Stimulated activated effector memory CD8-positive, alpha-beta T cell treated with anti-CD3 and anti-CD28 coated beads, Interleukin-12 subunit alpha, Interleukin-12 subunit beta, amount 100 ng/mL, for 72 hours (primary cell): Measurements from ENCODE around the gene FREM1.
"Not testable (repeated sequence)": the region's sequence is repeated elsewhere in the genome, so short reads cannot be mapped to it uniquely, and the experiment has no call there.

Source experiments
- ATAC-seq: fragments of 150-1000 bp; cut with Tn5 transposase; 2 replicates; pipeline ENCODE4 v1.10.0; 2021
- DNase-seq, 2 donors: peaks; one replicate each; pipeline ENCODE4 v3.0.0; 2021 to 2022; ENCODE audit warnings: low spot score in 2 of 2
- H3K27ac Mint-ChIP-seq: one replicate; pipeline ENCODE4 v1.8.0; 2022; ENCODE audit warnings: mild to moderate bottlenecking, mixed read lengths
- H3K36me3 Mint-ChIP-seq: one replicate; pipeline ENCODE4 v1.8.0; 2022; ENCODE audit warnings: mild to moderate bottlenecking, mixed read lengths
- H3K4me1 Mint-ChIP-seq: one replicate; pipeline ENCODE4 v1.8.0; 2022; ENCODE audit warnings: mixed read lengths
- H3K4me3 Mint-ChIP-seq: one replicate; pipeline ENCODE4 v1.8.0; 2022; ENCODE audit warnings: mild to moderate bottlenecking, mixed read lengths
- H3K9me3 Mint-ChIP-seq: one replicate; pipeline ENCODE4 v1.8.0; 2022; ENCODE audit warnings: mixed read lengths

FREM1 gene

GRCh38 chr9:14926941-14927624, 16.9 kb upstream of the FREM1 start:
- DNase-seq (no peak), ATAC-seq (no peak)
- no peak overlapping the region for H3K27ac Mint-ChIP-seq
- H3K36me3 Mint-ChIP-seq = no peaks in the 10 kb centered on the region
- peaks cover 5% of the 10 kb centered on the region for H3K9me3 Mint-ChIP-seq
- H3K4me1 Mint-ChIP-seq = no peaks in the 10 kb centered on the region
- no peak overlapping the region for H3K4me3 Mint-ChIP-seq

DNA sequence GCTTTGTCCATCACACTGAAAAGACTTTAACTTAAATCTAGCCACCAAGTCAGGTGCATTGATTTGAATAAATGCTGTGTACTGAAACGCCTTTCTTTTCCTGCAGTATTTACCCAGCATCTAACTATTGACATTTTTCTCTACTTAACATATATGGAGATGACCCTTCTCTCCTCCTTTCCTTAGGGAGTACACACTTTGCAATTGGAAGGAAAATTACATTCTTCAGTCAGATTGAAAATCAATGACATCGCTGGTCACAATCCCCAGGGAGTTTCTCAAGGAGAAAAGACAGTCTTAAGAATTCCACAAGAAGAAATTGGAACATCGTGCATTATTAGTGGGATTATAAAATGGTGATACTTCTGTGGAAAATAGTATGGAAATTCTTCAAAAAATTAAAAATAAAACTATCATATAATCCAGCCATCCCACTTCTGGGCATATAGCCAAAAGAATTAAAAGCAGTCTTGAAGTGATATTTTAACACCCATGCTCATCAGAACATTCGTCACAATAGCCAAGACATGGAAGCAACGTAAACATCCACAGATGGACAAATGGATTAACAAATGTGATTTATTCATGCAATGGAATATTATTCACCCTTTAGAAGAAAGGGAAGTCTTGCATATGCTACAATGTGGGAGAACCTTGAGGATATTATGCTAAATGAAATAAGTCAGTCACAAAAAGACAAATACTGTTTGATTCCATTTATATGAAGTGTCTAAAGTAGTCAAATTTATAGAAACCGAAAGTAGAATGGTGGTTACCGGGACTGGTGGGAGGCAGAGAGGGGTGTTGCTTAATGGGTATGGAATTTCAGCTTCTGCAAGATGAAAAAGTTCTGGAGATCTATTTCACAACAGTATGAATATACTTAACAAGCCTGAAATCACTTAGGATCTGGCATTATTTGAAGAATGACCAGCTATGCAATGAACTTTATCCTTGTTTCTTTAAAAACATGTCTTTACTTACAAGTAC, 14.3 kb upstream of the FREM1 start:
- Mint-ChIP-seq H3K4me1 (no peaks in the 10 kb centered on the region), H3K27ac (no peak overlapping the region), H3K36me3 (no peaks in the 10 kb centered on the region), H3K9me3 (peaks cover 5% of the 10 kb centered on the region), H3K4me3 (no peak overlapping the region)
- ATAC-seq (no peak), DNase-seq (no peak)

DNA sequence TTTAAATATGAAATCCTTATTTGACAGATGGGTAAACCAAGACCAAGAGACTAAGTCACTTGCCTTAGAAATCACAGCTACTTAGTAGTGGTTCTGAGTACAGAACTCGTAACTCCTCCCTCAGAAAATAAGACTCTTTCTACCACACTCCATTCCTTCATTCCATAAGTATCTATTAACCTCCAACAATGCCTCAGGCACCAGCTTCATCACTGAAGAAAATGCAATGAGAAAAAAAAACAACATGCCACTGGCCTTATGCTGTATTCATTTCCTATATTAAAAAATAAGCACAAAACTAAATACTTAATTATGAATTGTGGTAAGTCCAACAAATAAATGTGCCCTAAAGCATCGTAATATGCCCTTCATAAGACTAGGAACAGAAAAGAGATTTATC, 13.5 kb upstream of the FREM1 start:
- Mint-ChIP-seq H3K36me3 (no peaks in the 10 kb centered on the region), H3K27ac (no peak overlapping the region), H3K9me3 (peaks cover 5% of the 10 kb centered on the region), H3K4me3 (no peak overlapping the region), H3K4me1 (no peaks in the 10 kb centered on the region)
- DNase-seq (no peak), ATAC-seq (no peak)

- DNase-seq, H3K27ac Mint-ChIP-seq, H3K9me3 Mint-ChIP-seq, ATAC-seq, H3K36me3 Mint-ChIP-seq, H3K4me1 Mint-ChIP-seq, H3K4me3 Mint-ChIP-seq: not testable (repeated sequence)
Measured at GRCh38 chr9:14920805-14921204, 10.6 kb upstream of the FREM1 start.

GRCh38 chr9:14913366-14913765, 3.1 kb upstream of the FREM1 start:
- Mint-ChIP-seq H3K9me3 (no peaks in the 10 kb centered on the region), H3K4me3 (no peak overlapping the region), H3K4me1 (no peaks in the 10 kb centered on the region), H3K36me3 (no peaks in the 10 kb centered on the region), H3K27ac (no peak overlapping the region)
- DNase-seq (no peak), ATAC-seq (no peak)

DNA sequence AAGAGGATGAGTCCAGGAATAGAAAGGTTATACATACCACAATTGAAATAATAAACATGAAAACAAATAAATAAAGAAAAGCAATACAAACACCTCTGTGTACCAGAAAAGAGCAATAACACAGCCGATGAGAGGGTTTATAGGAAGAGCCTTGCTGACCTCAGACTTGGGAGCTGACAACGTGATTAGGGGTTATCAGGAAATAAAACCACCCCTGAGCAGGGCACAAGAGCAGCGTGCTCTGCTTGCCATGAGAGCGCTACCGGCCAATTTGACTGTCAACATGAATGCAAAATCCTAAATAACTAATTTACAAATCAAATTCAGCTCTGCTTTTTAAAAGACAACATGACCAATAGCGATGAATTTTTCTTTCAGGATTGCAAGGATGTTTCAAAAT, 2.6 kb upstream of the FREM1 start:
- Mint-ChIP-seq H3K36me3 (no peaks in the 10 kb centered on the region), H3K9me3 (no peaks in the 10 kb centered on the region), H3K27ac (no peak overlapping the region), H3K4me1 (no peaks in the 10 kb centered on the region), H3K4me3 (no peak overlapping the region)
- no peak for DNase-seq
- ATAC-seq = no peak

GRCh38 chr9:14911046-14911445, 818 bp upstream of the FREM1 start:
- ATAC-seq (no peak), DNase-seq (no peak)
- no peaks in the 10 kb centered on the region for H3K9me3 Mint-ChIP-seq
- no peak overlapping the region for H3K4me3 Mint-ChIP-seq
- no peaks in the 10 kb centered on the region for H3K36me3 Mint-ChIP-seq
- no peaks in the 10 kb centered on the region for H3K4me1 Mint-ChIP-seq
- H3K27ac Mint-ChIP-seq = no peak overlapping the region

- H3K27ac Mint-ChIP-seq = no peak overlapping the region
- H3K4me1 Mint-ChIP-seq = no peaks in the 10 kb centered on the region
- no peak for DNase-seq
- H3K36me3 Mint-ChIP-seq = no peaks in the 10 kb centered on the region
- no peak for ATAC-seq
- no peak overlapping the region for H3K4me3 Mint-ChIP-seq
- H3K9me3 Mint-ChIP-seq = no peaks in the 10 kb centered on the region
Measured at GRCh38 chr9:14909601-14909960, 647 bp downstream of the FREM1 start.

- no peak overlapping the region for H3K27ac Mint-ChIP-seq
- no peaks in the 10 kb centered on the region for H3K9me3 Mint-ChIP-seq
- H3K4me1 Mint-ChIP-seq = no peaks in the 10 kb centered on the region
- no peak for DNase-seq
- no peak for ATAC-seq
- H3K4me3 Mint-ChIP-seq = no peak overlapping the region
- H3K36me3 Mint-ChIP-seq = no peaks in the 10 kb centered on the region
Measured at GRCh38 chr9:14909181-14909580, 1.0 kb downstream of the FREM1 start.

DNA sequence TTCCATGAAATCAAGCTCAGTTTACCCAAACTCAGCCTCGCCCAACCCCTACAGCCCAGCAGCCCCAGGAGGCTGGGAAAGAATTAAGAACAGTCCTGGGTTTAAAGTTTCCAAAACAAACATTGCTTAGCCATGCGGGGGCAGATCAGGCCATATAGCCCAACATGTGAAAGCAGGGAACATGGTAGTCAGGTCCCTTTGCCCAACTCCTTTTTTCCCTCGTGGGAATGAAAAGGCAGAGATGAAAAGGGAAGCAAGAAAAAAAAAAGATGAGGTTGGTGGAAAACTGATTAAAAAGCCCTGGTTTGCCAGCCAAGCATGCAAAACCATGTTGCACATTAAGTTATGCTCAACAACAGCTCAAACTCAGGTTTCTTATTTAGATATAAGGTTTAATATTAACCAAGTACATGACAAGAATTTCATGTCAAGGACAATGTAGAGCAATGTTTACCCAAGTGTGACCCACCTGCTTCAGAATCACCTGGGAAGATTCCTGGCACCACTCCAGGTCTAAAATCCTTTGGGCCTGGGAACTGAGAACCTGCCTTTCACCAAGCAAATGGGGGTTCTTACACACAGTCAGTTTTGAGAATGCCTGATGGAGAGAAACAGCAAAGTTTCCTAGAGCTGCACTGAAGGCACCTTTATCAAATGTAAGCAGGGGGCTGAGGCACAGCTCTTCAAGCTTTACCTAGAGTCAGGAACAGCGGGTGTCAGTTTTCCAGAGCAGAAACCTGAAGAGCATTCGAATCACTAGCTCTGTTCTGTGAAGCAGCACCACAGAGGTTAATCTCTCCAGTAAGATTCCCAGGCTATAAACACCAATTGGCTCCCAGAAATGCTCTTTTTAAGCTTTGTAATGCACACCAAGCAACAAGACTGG, 1.7 kb downstream of the FREM1 start:
- no peak for DNase-seq
- Mint-ChIP-seq H3K9me3 (no peaks in the 10 kb centered on the region), H3K4me3 (no peak overlapping the region), H3K4me1 (no peaks in the 10 kb centered on the region), H3K27ac (no peak overlapping the region), H3K36me3 (no peaks in the 10 kb centered on the region)
- ATAC-seq = no peak

- DNase-seq (no peak), ATAC-seq (no peak)
- no peak overlapping the region for H3K27ac Mint-ChIP-seq
- H3K9me3 Mint-ChIP-seq = no peaks in the 10 kb centered on the region
- no peaks in the 10 kb centered on the region for H3K4me1 Mint-ChIP-seq
- H3K36me3 Mint-ChIP-seq = no peaks in the 10 kb centered on the region
- H3K4me3 Mint-ChIP-seq = no peak overlapping the region
Measured at GRCh38 chr9:14907696-14908095, 2.5 kb downstream of the FREM1 start.

- ATAC-seq (no peak), DNase-seq (no peak)
- Mint-ChIP-seq H3K4me1 (no peaks in the 10 kb centered on the region), H3K4me3 (no peak overlapping the region), H3K27ac (no peak overlapping the region), H3K36me3 (no peaks in the 10 kb centered on the region), H3K9me3 (no peaks in the 10 kb centered on the region)
Measured at GRCh38 chr9:14907360-14907685, 2.9 kb downstream of the FREM1 start.

DNA sequence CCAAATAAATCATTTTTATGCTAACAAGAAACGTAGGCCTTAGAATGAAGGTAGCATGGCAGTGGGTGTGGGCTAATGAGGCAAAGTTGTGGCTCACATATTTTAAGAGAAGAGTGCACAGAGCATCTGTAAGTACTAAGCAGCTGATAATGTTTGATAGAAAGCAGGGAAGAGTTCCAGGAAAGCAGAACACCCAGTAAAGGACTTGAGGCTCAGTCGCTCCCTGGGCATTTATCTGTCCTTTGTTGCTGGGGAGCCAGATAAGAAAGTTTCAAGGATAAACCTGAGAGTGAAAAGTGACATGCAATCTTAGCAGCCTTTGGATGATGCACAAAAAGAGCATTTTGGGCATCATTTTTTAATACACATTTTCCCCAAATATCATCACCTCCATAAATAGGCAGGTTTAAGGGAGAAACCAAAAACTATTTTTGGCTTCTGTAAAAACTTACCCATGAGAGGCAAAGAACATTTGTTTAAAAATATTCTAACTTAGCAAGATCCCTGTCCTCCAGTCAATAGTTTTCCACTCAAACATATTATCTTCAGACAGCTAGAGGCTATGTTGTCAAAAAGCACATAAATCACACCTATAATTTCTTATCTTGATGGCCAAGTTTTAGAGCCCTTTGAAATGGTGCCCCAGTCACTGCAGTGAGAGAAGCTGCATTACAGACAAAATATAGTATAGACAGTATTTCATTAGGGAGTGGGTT, 3.4 kb downstream of the FREM1 start:
- no peaks in the 10 kb centered on the region for H3K4me1 Mint-ChIP-seq
- ATAC-seq = no peak

GRCh38 chr9:14906000-14906399, 4.2 kb downstream of the FREM1 start:
- no peak for DNase-seq
- ATAC-seq = no peak
- H3K4me3 Mint-ChIP-seq = no peak overlapping the region

More for the DNA sequence above, 3.4 kb downstream of the FREM1 start:
- Mint-ChIP-seq H3K4me3 (no peak overlapping the region), H3K27ac (no peak overlapping the region), H3K9me3 (no peaks in the 10 kb centered on the region), H3K36me3 (no peaks in the 10 kb centered on the region)
- DNase-seq = no peak

DNA sequence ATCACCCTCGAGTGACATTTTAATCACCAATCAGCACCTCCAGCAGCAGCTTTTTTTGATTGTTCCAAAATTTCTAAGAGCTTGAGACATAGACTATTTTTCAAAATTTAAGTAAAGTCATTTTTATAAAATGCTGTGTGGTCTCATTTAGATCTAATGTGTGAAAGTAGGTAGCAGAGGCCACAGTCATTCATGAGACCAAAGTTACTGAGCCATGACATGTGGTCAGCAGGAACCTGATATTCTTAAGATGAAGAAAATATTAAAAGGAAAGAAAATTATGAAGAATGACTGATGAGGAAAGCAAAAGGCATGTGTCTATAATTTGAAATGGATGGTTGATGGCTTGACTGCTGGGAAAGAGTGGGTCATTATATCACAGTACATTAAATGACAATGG, 7.2 kb downstream of the FREM1 start:
- Mint-ChIP-seq H3K9me3 (no peaks in the 10 kb centered on the region), H3K36me3 (no peaks in the 10 kb centered on the region), H3K4me1 (no peaks in the 10 kb centered on the region), H3K4me3 (no peak overlapping the region), H3K27ac (no peak overlapping the region)
- DNase-seq (no peak), ATAC-seq (no peak)

More at GRCh38 chr9:14906000-14906399, 4.2 kb downstream of the FREM1 start:
- no peaks in the 10 kb centered on the region for H3K4me1 Mint-ChIP-seq
- H3K9me3 Mint-ChIP-seq = no peaks in the 10 kb centered on the region
- no peaks in the 10 kb centered on the region for H3K36me3 Mint-ChIP-seq
- no peak overlapping the region for H3K27ac Mint-ChIP-seq
